Measurements from ENCODE around the gene MYLK4.

Gene MYLK4

DNA sequence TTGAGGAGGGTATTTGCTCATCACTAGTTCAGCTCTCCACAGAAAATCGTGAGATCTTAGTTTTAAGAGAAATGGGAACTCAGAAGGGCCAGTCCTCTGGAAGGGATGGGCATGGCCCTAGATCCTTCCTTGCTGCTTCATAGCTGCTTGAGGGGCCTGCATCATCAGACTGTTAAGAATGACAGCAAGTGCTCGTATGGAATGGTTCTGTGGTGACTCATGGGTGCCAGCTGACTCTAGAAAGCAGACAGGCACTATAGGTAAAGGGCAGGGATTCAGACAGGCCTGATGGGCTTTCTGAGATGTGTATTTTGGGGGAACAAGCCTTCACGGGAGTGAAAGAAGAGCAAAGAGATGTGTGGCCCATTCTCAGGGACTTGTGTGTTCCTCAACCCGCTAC is 90.8 kb downstream of the MYLK4 start:
- Histone ChIP-seq H3K27me3 (ENCODE audit: control insufficient read depth in 1 of 2, insufficient read depth in 2 of 2, low read length in 2 of 2) (no peaks in the 10 kb centered on the region), H3K27ac (ENCODE audit: low read depth, low read length) (no peak overlapping the region), H3K9me3 (ENCODE audit: low read length) (no peaks in the 10 kb centered on the region), H3K4me3 (ENCODE audit: low read depth in 1 of 2, low read length in 2 of 2) (no peak overlapping the region), H3K9ac (ENCODE audit: low read length) (no peak overlapping the region), H3K4me1 (ENCODE audit: insufficient read depth, low read length) (no peaks in the 10 kb centered on the region), H3K36me3 (ENCODE audit: insufficient read depth, low read length) (no peaks in the 10 kb centered on the region)

DNA sequence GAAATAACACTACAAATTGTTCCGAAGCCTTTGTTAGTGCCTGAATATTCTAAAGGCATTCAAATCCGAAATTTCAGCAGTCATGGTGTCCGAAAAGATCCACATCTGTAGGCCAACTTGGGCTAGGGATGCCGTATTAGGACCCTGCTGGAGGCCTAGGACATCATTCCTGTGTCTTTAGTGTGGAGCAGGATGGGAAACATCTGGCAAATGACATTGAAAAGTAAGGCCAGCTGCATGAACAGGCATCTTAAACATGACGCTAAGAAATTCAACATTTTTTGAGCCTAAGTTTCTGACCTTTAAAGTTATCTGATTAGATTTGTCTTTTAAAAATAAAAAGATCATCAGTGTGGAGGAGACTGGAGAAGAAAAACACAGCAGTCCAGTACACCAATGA is 91.3 kb downstream of the MYLK4 start:
- Histone ChIP-seq H3K27me3 (ENCODE audit: control insufficient read depth in 1 of 2, insufficient read depth in 2 of 2, low read length in 2 of 2) (no peaks in the 10 kb centered on the region), H3K27ac (ENCODE audit: low read depth, low read length) (no peak overlapping the region), H3K9me3 (ENCODE audit: low read length) (no peaks in the 10 kb centered on the region), H3K9ac (ENCODE audit: low read length) (no peak overlapping the region), H3K4me3 (ENCODE audit: low read depth in 1 of 2, low read length in 2 of 2) (no peak overlapping the region), H3K36me3 (ENCODE audit: insufficient read depth, low read length) (no peaks in the 10 kb centered on the region), H3K4me1 (ENCODE audit: insufficient read depth, low read length) (no peaks in the 10 kb centered on the region)

GRCh38 chr6:2658788-2659187 is 91.9 kb downstream of the MYLK4 start:
- no peak overlapping the region for H3K27ac ChIP-seq (ENCODE audit: low read depth, low read length)
- H3K4me3 ChIP-seq (ENCODE audit: low read depth in 1 of 2, low read length in 2 of 2) = no peak overlapping the region
- no peaks in the 10 kb centered on the region for H3K27me3 ChIP-seq (ENCODE audit: control insufficient read depth in 1 of 2, insufficient read depth in 2 of 2, low read length in 2 of 2)
- no peak overlapping the region for H3K9ac ChIP-seq (ENCODE audit: low read length)
- H3K36me3 ChIP-seq (ENCODE audit: insufficient read depth, low read length) = no peaks in the 10 kb centered on the region
- H3K9me3 ChIP-seq (ENCODE audit: low read length) = no peaks in the 10 kb centered on the region
- no peaks in the 10 kb centered on the region for H3K4me1 ChIP-seq (ENCODE audit: insufficient read depth, low read length)

DNA sequence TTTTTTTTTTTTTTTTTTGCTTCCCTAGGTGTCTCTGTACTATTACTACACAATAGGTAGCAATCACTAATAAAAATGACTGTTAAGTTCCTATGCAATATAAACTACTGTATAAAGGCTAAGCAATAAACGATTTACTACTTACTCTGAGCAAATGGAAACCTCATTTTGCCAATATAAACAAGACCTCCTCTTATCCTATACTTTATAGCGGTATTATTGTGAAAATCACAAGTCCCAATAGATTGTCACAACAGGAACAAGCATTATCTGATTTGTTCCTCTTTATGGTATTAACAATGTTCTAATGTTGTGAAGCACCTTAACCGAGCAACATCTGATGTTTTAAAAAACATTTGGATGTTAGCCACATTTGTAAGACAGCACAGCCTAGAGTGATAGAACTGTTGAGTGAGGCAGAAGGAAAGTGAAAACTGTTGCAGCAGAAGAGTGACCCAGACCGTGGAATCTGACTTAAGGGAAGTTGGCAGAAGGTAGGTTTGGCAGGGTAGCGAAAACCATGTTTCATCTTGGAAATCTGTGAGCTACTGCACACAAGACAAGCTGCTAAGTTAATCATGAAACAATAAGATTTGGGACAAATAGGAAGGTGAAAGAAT is 94.2 kb downstream of the MYLK4 start:
- H3K27me3 ChIP-seq (ENCODE audit: control insufficient read depth in 1 of 2, insufficient read depth in 2 of 2, low read length in 2 of 2) = no peaks in the 10 kb centered on the region
- H3K9me3 ChIP-seq (ENCODE audit: low read length) = no peaks in the 10 kb centered on the region
- no peak overlapping the region for H3K9ac ChIP-seq (ENCODE audit: low read length)
- no peak overlapping the region for H3K27ac ChIP-seq (ENCODE audit: low read depth, low read length)
- H3K4me3 ChIP-seq (ENCODE audit: low read depth in 1 of 2, low read length in 2 of 2) = no peak overlapping the region
- H3K4me1 ChIP-seq (ENCODE audit: insufficient read depth, low read length) = no peaks in the 10 kb centered on the region
- no peaks in the 10 kb centered on the region for H3K36me3 ChIP-seq (ENCODE audit: insufficient read depth, low read length)

DNA sequence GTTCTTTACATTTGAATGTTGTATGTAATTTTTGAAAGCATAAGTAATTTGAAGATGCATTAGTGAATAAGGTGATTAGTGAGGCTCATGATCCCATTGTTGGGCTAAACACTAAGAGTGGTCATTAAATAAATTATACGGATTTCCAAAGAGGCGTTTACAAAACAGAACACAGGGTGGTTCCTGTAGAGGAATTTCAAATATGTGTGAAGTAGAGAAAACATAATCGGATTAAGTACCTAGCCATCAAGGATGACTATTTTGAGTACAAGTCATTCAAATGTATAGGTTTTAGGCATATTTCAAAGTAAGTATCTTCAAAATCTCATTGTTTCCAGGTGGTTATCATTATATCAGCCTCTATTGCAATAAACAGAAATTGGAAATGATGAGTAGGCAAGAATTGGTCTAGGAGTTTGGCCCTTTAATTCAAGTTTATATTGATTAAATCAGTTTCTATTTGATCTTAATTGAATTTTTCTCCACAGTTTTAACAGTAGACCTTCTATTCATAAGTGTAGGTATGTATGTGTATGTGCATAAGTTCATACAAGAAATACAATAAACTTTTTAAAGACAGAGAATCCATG is 94.8 kb downstream of the MYLK4 start:
- Histone ChIP-seq H3K4me3 (ENCODE audit: low read depth in 1 of 2, low read length in 2 of 2) (no peak overlapping the region), H3K27ac (ENCODE audit: low read depth, low read length) (no peak overlapping the region), H3K4me1 (ENCODE audit: insufficient read depth, low read length) (no peaks in the 10 kb centered on the region), H3K9ac (ENCODE audit: low read length) (no peak overlapping the region), H3K9me3 (ENCODE audit: low read length) (no peaks in the 10 kb centered on the region), H3K36me3 (ENCODE audit: insufficient read depth, low read length) (no peaks in the 10 kb centered on the region), H3K27me3 (ENCODE audit: control insufficient read depth in 1 of 2, insufficient read depth in 2 of 2, low read length in 2 of 2) (no peaks in the 10 kb centered on the region)

DNA sequence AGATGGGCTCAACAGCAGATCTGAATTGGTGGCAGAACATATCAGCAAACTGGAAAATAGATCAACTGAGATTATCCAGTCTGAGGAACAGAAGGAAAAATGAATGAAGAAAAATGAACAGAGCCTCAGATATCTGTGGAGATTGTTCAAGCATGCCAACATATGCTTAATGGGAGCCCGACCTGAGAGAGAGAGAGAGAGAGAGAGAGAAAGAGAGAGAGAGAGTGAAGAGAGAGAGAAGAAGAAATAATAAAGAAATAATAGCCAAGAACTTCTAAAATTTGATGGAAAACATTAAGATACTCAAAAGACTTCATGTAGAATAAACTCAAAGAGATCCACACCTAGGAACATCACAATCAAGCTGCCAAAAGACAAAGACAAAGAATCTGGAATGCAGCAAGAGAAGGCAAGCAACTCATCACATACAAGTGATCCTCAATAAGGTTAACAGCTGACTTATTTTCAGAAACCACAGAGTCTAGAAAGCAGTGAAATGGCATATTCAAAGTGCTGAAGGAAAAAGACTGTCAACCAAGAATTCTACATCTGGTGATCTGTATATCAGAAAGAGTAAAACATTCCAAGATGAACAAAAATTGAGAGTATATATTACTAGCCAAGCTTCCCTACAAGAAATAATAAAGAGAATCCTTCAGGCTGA is 97.2 kb downstream of the MYLK4 start:
- no peaks in the 10 kb centered on the region for H3K4me1 ChIP-seq (ENCODE audit: insufficient read depth, low read length)
- H3K4me3 ChIP-seq (ENCODE audit: low read depth in 1 of 2, low read length in 2 of 2) = no peak overlapping the region
- H3K36me3 ChIP-seq (ENCODE audit: insufficient read depth, low read length) = no peaks in the 10 kb centered on the region
- H3K27ac ChIP-seq (ENCODE audit: low read depth, low read length) = no peak overlapping the region
- H3K27me3 ChIP-seq (ENCODE audit: control insufficient read depth in 1 of 2, insufficient read depth in 2 of 2, low read length in 2 of 2) = no peaks in the 10 kb centered on the region
- H3K9ac ChIP-seq (ENCODE audit: low read length) = no peak overlapping the region
- no peaks in the 10 kb centered on the region for H3K9me3 ChIP-seq (ENCODE audit: low read length)

DNA sequence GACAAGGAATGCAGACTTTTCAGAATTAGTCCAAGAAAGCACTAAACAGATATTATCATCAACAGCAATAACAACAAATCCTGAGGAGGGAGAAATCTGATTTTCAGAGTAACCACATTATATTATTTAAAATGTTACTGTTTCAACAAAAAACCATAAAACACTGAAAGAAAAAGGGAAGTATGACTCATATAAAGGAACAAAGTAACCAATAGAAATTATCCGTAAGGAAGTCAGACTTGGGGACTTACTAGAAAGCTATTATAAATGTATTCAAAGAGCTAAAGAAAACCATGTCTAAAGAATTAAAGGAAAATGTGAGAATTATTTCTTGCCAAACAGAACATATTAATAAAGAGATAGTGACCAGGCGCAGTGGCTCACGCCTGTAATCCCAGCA is 98.1 kb downstream of the MYLK4 start:
- H3K27ac ChIP-seq (ENCODE audit: low read depth, low read length) = no peak overlapping the region
- no peak overlapping the region for H3K4me3 ChIP-seq (ENCODE audit: low read depth in 1 of 2, low read length in 2 of 2)
- H3K27me3 ChIP-seq (ENCODE audit: control insufficient read depth in 1 of 2, insufficient read depth in 2 of 2, low read length in 2 of 2) = no peaks in the 10 kb centered on the region
- H3K9me3 ChIP-seq (ENCODE audit: low read length) = no peaks in the 10 kb centered on the region
- H3K9ac ChIP-seq (ENCODE audit: low read length) = no peak overlapping the region
- no peaks in the 10 kb centered on the region for H3K36me3 ChIP-seq (ENCODE audit: insufficient read depth, low read length)
- no peaks in the 10 kb centered on the region for H3K4me1 ChIP-seq (ENCODE audit: insufficient read depth, low read length)

DNA sequence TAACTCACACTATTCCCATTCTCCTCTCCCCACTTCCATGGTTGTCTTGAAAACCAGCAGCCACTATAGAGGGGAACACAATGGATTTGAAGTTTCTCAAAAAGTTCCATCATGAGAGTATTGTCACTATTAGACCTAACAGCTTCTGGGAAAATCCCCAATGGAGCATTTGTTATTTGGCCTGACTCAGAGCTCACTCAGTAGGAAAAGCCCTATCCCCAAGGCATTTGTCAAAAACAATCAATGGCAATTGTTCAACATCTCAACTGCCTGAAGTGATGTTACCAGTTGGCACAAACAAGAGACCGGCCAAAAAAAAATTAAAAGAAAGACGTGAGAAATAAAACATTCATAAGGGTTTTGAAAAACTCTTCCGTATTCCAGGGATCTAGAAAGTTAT is 98.8 kb downstream of the MYLK4 start:
- no peak overlapping the region for H3K9ac ChIP-seq (ENCODE audit: low read length)
- H3K9me3 ChIP-seq (ENCODE audit: low read length) = no peaks in the 10 kb centered on the region
- no peak overlapping the region for H3K4me3 ChIP-seq (ENCODE audit: low read depth in 1 of 2, low read length in 2 of 2)
- H3K27ac ChIP-seq (ENCODE audit: low read depth, low read length) = no peak overlapping the region
- no peaks in the 10 kb centered on the region for H3K27me3 ChIP-seq (ENCODE audit: control insufficient read depth in 1 of 2, insufficient read depth in 2 of 2, low read length in 2 of 2)
- H3K36me3 ChIP-seq (ENCODE audit: insufficient read depth, low read length) = no peaks in the 10 kb centered on the region
- no peaks in the 10 kb centered on the region for H3K4me1 ChIP-seq (ENCODE audit: insufficient read depth, low read length)

DNA sequence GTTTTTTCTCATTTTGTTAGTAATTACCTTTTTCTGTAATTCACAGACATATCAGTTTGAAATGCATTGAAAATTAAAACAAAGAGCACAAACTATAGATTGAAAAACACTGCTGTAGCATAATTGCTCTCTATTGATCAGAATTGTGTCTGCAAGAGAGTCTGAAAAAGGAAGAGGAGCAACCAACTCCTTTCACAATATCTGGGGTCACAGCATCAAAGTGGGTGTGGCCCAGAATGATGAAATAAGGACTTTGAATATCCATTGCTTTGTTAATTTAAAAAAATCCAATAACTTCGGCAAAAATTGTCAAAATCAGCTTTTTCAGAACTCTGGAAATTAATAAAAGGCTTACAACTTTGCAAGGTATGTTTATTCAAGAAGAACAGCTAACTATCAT is 99.2 kb downstream of the MYLK4 start:
- no peak overlapping the region for H3K4me3 ChIP-seq (ENCODE audit: low read depth in 1 of 2, low read length in 2 of 2)
- H3K36me3 ChIP-seq (ENCODE audit: insufficient read depth, low read length) = no peaks in the 10 kb centered on the region
- H3K9ac ChIP-seq (ENCODE audit: low read length) = no peak overlapping the region
- H3K9me3 ChIP-seq (ENCODE audit: low read length) = no peaks in the 10 kb centered on the region
- no peaks in the 10 kb centered on the region for H3K4me1 ChIP-seq (ENCODE audit: insufficient read depth, low read length)
- no peaks in the 10 kb centered on the region for H3K27me3 ChIP-seq (ENCODE audit: control insufficient read depth in 1 of 2, insufficient read depth in 2 of 2, low read length in 2 of 2)
- no peak overlapping the region for H3K27ac ChIP-seq (ENCODE audit: low read depth, low read length)

- H3K36me3 ChIP-seq (ENCODE audit: insufficient read depth, low read length) = no peaks in the 10 kb centered on the region
- no peaks in the 10 kb centered on the region for H3K9me3 ChIP-seq (ENCODE audit: low read length)
- no peaks in the 10 kb centered on the region for H3K27me3 ChIP-seq (ENCODE audit: control insufficient read depth in 1 of 2, insufficient read depth in 2 of 2, low read length in 2 of 2)
- H3K27ac ChIP-seq (ENCODE audit: low read depth, low read length) = no peak overlapping the region
- no peak overlapping the region for H3K4me3 ChIP-seq (ENCODE audit: low read depth in 1 of 2, low read length in 2 of 2)
- H3K4me1 ChIP-seq (ENCODE audit: insufficient read depth, low read length) = no peaks in the 10 kb centered on the region
- no peak overlapping the region for H3K9ac ChIP-seq (ENCODE audit: low read length)
These were observed 104.4 kb downstream of the MYLK4 start for GRCh38 chr6:2646346-2646745.

GRCh38 chr6:2643935-2644539 is 106.7 kb downstream of the MYLK4 start:
- H3K9ac ChIP-seq (ENCODE audit: low read length) = no peak overlapping the region
- no peak overlapping the region for H3K4me3 ChIP-seq (ENCODE audit: low read depth in 1 of 2, low read length in 2 of 2)
- no peak overlapping the region for H3K27ac ChIP-seq (ENCODE audit: low read depth, low read length)
- H3K27me3 ChIP-seq (ENCODE audit: control insufficient read depth in 1 of 2, insufficient read depth in 2 of 2, low read length in 2 of 2) = no peaks in the 10 kb centered on the region
- no peaks in the 10 kb centered on the region for H3K36me3 ChIP-seq (ENCODE audit: insufficient read depth, low read length)
- no peaks in the 10 kb centered on the region for H3K4me1 ChIP-seq (ENCODE audit: insufficient read depth, low read length)
- no peaks in the 10 kb centered on the region for H3K9me3 ChIP-seq (ENCODE audit: low read length)
